ENCODE measurements around the gene ASF1A. TPM values are rescaled to one million over a fixed set of nuclear protein-coding genes. Genes with fewer than 3 reads are reported as not detected.

The ASF1A gene
- total RNA-seq, 2 experiments from 2014 or later = 10.7 to 11.9 TPM

DNA sequence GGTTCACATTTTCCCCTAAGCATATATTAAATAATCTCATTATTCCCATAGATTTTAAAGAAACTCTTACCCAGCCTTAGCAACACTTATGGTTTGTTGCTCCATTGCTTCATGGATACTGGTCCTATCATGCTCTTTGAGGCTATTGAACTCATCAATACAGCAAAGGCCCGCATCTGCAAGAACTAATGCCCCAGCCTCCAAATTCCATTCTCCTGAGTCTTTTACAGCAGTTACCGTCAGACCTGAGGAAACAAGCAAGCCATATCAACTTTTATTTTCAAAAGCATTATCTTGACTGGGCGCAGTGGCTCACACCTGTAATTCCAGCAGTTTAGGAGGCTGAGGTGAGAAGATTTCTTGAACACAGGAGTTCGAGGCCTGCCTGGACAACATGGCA is 37.7 kb upstream of the ASF1A start:
- no peak overlapping the region for H3K4me3 Mint-ChIP-seq
- H3K4me1 Mint-ChIP-seq (ENCODE audit: low read depth) = peaks cover 28% of the 10 kb centered on the region
- ATAC-seq (ENCODE audit: poor library complexity) (no peak), DNase-seq (no peak)
- no peaks in the 10 kb centered on the region for H3K9me3 Mint-ChIP-seq
- TF ChIP-seq, protein P1, sequence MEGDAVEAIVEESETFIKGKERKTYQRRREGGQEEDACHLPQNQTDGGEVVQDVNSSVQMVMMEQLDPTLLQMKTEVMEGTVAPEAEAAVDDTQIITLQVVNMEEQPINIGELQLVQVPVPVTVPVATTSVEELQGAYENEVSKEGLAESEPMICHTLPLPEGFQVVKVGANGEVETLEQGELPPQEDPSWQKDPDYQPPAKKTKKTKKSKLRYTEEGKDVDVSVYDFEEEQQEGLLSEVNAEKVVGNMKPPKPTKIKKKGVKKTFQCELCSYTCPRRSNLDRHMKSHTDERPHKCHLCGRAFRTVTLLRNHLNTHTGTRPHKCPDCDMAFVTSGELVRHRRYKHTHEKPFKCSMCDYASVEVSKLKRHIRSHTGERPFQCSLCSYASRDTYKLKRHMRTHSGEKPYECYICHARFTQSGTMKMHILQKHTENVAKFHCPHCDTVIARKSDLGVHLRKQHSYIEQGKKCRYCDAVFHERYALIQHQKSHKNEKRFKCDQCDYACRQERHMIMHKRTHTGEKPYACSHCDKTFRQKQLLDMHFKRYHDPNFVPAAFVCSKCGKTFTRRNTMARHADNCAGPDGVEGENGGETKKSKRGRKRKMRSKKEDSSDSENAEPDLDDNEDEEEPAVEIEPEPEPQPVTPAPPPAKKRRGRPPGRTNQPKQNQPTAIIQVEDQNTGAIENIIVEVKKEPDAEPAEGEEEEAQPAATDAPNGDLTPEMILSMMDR (IDR thresholded peaks at IDR 0.05) = no peak
- ChIA-PET POLR2A (no interaction called here), CTCF (no interaction called here)
- intact Hi-C loops (cut with DNase I, micrococcal nuclease) = no loop called here
- no peaks in the 10 kb centered on the region for H3K27me3 ChIP-seq (ENCODE audit: control insufficient read depth in 1 of 2, insufficient read depth in 2 of 2, low read length in 2 of 2)
- H3K4me1 ChIP-seq (ENCODE audit: insufficient read depth, low read length) = peaks cover 2% of the 10 kb centered on the region
- H3K36me3 Mint-ChIP-seq (ENCODE audit: low read depth) = peaks cover 50% of the 10 kb centered on the region
- H3K27ac Mint-ChIP-seq = no peak overlapping the region
- H3K27ac ChIP-seq (ENCODE audit: low read depth in 1 of 2, low read length in 2 of 2) = no peak overlapping the region
- H3K36me3 ChIP-seq (ENCODE audit: insufficient read depth, low read length) = peaks cover 10% of the 10 kb centered on the region
- H3K4me3 ChIP-seq (ENCODE audit: low read length) = no peak overlapping the region
- no peaks in the 10 kb centered on the region for H3K27me3 Mint-ChIP-seq
- peaks cover 0 to 4% of the 10 kb centered on the region in 2 experiments for H3K9me3 ChIP-seq (ENCODE audit: control insufficient read depth in 1 of 2, insufficient read depth in 1 of 2, low read length in 2 of 2)

DNA sequence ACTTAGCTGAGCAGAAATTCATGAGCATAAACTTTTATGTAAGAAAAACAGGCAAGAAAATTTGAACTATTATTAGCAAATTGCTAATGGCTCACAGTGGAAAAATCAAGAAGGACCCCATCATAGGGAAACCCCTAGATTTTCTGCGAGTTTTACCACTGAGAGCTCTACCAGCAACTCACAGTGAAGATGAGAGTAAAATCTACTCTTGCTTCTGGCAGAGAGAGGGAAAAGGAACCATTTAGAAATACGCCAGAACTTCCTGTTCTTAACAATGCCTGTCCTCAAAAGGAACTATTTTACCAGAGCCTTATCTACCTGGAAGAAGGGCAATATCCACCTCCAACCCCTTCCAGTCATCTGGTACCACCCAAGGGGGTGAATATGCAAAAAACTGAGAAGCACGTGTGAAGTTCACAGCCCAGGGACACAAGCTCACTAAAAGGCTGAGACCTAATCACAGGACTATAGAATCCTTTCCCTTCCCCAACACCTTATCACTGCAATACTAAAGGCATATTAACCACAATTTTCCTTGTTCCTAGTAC is 34.4 kb upstream of the ASF1A start:
- TF ChIP-seq, protein P1 (IDR thresholded peaks at IDR 0.05) = no peak
- no peaks in the 10 kb centered on the region for H3K9me3 Mint-ChIP-seq
- H3K4me1 ChIP-seq (ENCODE audit: insufficient read depth, low read length) = peaks cover 17% of the 10 kb centered on the region
- DNase-seq (no peak), ATAC-seq (ENCODE audit: poor library complexity) (no peak)
- H3K36me3 ChIP-seq (ENCODE audit: insufficient read depth, low read length) = peaks cover 6% of the 10 kb centered on the region
- CTCF ChIA-PET = no interaction called here
- H3K27ac ChIP-seq (ENCODE audit: low read depth in 1 of 2, low read length in 2 of 2) = no peak overlapping the region
- H3K4me3 Mint-ChIP-seq = no peak overlapping the region
- H3K9me3 ChIP-seq (ENCODE audit: control insufficient read depth in 1 of 2, insufficient read depth in 1 of 2, low read length in 2 of 2) = peaks cover 0 to 13% of the 10 kb centered on the region in 2 experiments
- H3K4me3 ChIP-seq (ENCODE audit: low read length) = no peak overlapping the region
- intact Hi-C loops (cut with DNase I, micrococcal nuclease) = loop anchor here in 1 of 2 experiments (10.0 kb wide), 1 partner anchor 45 kb away; no protein-coding TSS in a partner anchor
- peaks cover 52% of the 10 kb centered on the region for H3K4me1 Mint-ChIP-seq (ENCODE audit: low read depth)
- no peak overlapping the region for H3K27ac Mint-ChIP-seq
- no peaks in the 10 kb centered on the region for H3K27me3 ChIP-seq (ENCODE audit: control insufficient read depth in 1 of 2, insufficient read depth in 2 of 2, low read length in 2 of 2)
- POLR2A ChIA-PET = interaction anchor here (0.6 kb wide), 1 partner anchor 21 kb away, joined by 3 read pairs; no protein-coding TSS in a partner anchor
- no peaks in the 10 kb centered on the region for H3K27me3 Mint-ChIP-seq
- H3K36me3 Mint-ChIP-seq (ENCODE audit: low read depth) = peaks cover 29% of the 10 kb centered on the region

DNA sequence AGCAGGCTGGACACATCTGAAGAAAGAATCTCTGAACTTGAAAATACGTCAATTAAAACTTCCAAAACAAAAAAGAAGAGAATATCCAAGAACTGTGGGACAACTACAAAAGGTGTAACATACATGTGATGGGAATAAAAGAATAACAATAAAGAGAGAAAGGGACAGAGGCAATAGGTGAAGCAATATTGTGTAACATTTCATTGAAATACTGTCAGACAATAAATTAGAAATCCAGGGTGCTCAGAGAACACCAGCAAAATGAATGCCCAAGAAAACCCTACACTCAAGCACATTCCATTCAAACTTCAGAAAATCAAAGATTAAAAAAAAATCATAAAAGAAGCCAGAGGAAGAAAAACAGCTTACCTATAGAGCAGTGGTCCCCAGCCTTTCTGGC is 33.6 kb upstream of the ASF1A start:
- Histone ChIP-seq H3K27me3 (ENCODE audit: control insufficient read depth in 1 of 2, insufficient read depth in 2 of 2, low read length in 2 of 2) (no peaks in the 10 kb centered on the region), H3K36me3 (ENCODE audit: insufficient read depth, low read length) (peaks cover 6% of the 10 kb centered on the region), H3K27ac (ENCODE audit: low read depth in 1 of 2, low read length in 2 of 2) (no peak overlapping the region), H3K9me3 (ENCODE audit: control insufficient read depth in 1 of 2, insufficient read depth in 1 of 2, low read length in 2 of 2) (peaks cover 0 to 13% of the 10 kb centered on the region in 2 experiments), H3K4me3 (ENCODE audit: low read length) (no peak overlapping the region), H3K4me1 (ENCODE audit: insufficient read depth, low read length) (peaks cover 22% of the 10 kb centered on the region)
- Mint-ChIP-seq H3K27me3 (no peaks in the 10 kb centered on the region), H3K27ac (no peak overlapping the region), H3K9me3 (no peaks in the 10 kb centered on the region), H3K36me3 (ENCODE audit: low read depth) (peaks cover 27% of the 10 kb centered on the region), H3K4me1 (ENCODE audit: low read depth) (peaks cover 59% of the 10 kb centered on the region), H3K4me3 (no peak overlapping the region)
- intact Hi-C loops (cut with DNase I, micrococcal nuclease) = loop anchor here in 1 of 2 experiments (10.0 kb wide), 1 partner anchor 46 kb away; no protein-coding TSS in a partner anchor
- CTCF ChIA-PET = no interaction called here
- no peak for ATAC-seq (ENCODE audit: poor library complexity)
- TF ChIP-seq, protein P1 (IDR thresholded peaks at IDR 0.05) = no peak
- POLR2A ChIA-PET = interaction anchor here (1.9 kb wide), 1 partner anchor 33 kb away, joined by 4 read pairs; no protein-coding TSS in a partner anchor
- DNase-seq = no peak
